ENCODE measurements around the gene P2RY12. TPM values are rescaled to one million over a fixed set of nuclear protein-coding genes. Genes with fewer than 3 reads are reported as not detected.

Gene P2RY12
- total RNA-seq, 2 donors from 2014 or later = 1.4 to 2.7 TPM

GRCh38 chr3:151315846-151316245, 68.7 kb downstream of the P2RY12 start:
- intact Hi-C loops (cut with DNase I) = no loop called here
- no peak for DNase-seq
- ATAC-seq = no peak

GRCh38 chr3:151315136-151315535, 69.4 kb downstream of the P2RY12 start:
- intact Hi-C loops (cut with DNase I) = no loop called here
- ATAC-seq (no peak), DNase-seq (no peak)

GRCh38 chr3:151314593-151314992, 70.0 kb downstream of the P2RY12 start:
- no peak for DNase-seq
- ATAC-seq = no peak
- intact Hi-C loops (cut with DNase I) = no loop called here

- no peak for ATAC-seq
- DNase-seq = no peak
- intact Hi-C loops (cut with DNase I) = no loop called here
Observed at GRCh38 chr3:151314137-151314536, 70.4 kb downstream of the P2RY12 start.

DNA sequence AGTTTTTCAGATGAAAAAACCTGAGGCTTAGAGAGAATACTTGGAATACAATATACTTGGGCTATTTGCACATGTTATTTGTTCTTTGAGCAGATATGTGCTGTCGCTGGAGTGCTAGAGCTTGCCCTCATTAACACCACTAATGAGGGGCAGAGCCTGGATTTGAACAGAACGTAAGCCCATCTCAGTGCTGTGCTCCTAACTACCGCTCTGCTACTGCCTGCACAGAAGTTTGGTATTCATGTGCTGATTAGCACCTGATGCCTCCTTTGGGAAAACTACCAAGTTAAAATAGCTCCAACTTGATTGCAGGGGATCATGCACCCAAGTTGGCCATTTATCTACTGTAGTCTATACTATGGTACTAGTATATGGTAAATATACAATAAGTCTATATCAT, 71.6 kb downstream of the P2RY12 start:
- intact Hi-C loops (cut with DNase I) = no loop called here
- ATAC-seq (no peak), DNase-seq (no peak)

DNA sequence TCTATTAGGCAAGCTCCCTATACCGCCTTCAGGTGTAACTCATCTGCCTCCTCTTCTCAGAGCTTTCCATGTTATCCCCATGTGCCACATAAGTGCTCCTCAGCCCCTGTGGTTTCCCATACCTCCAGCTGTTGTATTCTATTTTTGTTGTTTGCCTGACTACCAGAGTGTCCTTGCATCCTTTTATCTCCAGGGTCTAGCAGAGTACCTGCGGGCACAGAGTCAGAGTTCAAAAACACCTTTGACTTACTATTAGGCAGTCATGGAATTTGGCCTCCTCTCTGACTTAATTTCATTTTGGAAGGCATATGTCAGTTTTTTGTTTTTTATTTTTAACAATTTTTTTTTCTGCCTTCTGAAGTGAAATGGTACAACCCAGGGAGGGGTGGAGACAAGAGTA, 75.0 kb downstream of the P2RY12 start:
- no peak for DNase-seq
- no peak for ATAC-seq
- intact Hi-C loops (cut with DNase I) = no loop called here

DNA sequence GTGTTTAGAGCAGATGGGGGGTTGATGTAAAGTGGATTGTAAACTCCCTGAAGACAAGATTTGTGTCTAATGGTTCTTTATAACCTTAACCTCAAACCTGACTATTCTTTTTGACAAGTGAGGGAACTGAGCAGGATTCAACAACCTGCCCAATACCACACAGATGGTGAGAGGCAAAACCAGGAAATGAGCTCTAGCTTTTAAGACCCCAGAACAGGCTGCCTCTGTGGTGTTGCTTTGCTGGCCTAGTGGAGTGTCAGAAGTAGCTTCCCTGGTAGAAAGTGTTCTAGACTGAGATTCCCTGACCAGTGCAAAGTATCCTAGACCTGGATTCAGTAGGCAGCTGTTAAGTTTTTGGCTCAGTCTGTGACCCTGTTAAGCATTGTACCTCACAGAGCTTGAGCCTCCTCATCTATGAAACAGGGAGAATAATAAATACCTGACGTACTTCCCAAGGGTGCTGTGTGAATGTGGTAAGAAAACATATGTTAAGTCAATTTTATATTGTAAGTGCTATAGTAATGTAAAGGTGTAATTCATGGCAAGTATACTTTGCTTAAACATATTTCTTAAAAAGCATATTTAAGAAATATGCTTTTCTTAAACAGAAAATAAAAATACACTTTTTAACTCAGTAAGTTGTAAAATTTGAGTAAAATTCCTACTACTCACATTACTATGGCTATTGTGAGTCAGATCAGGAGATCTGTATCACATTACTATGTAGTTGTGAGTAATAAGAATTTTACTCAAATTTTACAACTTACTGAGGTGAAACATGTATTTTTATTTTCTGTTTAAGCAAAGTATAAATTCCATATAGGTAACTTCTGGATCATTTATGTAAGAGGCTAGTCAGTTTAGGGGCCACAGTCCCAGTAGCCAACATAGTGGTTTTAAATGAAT, 76.7 kb downstream of the P2RY12 start:
- intact Hi-C loops (cut with DNase I) = no loop called here

GRCh38 chr3:151307131-151307530, 77.4 kb downstream of the P2RY12 start:
- ATAC-seq = no peak
- intact Hi-C loops (cut with DNase I) = no loop called here

More for the DNA sequence above, 76.7 kb downstream of the P2RY12 start:
- DNase-seq (no peak), ATAC-seq (no peak)

GRCh38 chr3:151306168-151306810, 78.3 kb downstream of the P2RY12 start:
- intact Hi-C loops (cut with DNase I) = no loop called here
- ATAC-seq (no peak), DNase-seq (no peak)

More at GRCh38 chr3:151307131-151307530, 77.4 kb downstream of the P2RY12 start:
- DNase-seq = no peak

- intact Hi-C loops (cut with DNase I) = no loop called here
- DNase-seq (no peak), ATAC-seq (no peak)
Observed at GRCh38 chr3:151305775-151306151, 78.8 kb downstream of the P2RY12 start.

DNA sequence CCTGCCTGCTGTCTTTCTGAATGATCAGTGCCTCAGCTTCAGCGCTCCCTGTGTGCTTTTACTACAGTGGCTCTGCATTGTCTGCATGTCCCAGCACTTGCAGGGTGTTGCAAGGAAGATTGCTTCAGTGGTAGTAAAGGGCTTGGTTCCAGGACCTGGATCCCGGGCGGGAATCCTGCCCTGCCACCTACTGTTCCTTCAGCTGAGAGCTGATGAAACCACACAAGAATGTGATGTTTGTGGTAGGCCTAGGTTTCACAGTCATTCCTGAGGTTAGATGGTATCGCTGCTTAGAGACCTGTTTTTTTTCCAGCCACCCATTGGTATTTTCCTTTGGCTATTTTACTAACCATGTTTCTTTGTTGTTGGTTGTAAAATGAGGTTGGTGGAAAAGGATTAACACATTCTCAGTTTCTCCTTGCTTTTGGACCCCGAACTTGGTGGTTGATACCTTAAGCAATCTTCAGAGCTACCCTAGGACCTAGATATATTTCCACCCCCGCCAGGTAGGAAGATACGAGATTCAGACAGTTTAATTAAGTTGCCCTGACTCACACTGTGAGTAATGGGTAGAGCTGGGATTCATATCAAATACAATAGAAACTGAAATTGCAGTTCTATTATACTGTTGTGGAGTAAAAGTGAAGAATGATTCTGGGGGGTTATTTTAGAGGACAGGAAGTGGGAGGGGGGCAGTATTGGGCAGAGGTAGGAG, 79.3 kb downstream of the P2RY12 start:
- DNase-seq (no peak), ATAC-seq (peak; percentile 65 to 80)
- intact Hi-C loops (cut with DNase I) = no loop called here

DNA sequence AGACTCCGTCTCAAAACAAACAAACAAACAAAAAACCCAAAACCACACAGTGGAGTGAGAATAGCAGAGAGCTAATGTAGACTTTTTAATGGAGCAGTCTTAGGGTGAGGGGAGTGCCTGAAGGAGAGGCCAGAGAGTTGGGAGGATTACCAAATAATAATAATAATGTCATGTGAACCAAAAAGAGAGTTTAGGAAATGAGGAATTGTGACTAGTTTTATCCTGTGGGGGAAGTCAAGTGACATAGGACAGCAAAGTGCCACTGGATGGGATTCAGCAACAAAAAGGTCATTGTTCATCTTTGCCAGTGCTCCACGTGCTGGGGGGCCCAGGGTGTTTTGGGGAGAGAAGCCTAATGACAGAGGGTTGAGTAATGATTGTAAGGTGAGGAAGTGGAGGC, 80.8 kb downstream of the P2RY12 start:
- DNase-seq = no peak
- ATAC-seq = no peak
- intact Hi-C loops (cut with DNase I) = no loop called here

- no peak for ATAC-seq
- no peak for DNase-seq
Observed at GRCh38 chr3:151301787-151302186, 82.8 kb downstream of the P2RY12 start.

DNA sequence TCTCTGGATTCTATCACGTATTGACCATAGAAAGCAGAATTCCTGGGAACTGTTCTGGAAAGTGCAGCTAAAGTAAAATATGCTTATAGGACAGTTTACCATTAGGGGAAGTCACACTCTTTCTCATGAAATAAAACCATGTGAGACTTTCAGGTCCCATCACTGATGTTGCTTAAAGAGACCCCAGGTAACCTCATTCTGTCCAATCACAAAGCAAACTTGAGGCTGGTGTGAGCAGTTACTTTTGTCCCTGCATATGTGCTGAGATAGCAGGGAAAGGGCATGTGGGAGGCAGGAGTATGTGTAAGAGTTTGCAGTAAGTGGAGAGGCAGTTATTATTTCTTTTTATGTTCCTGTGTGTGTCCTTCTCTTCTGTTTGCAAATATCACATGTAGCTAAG, 84.0 kb downstream of the P2RY12 start:
- intact Hi-C loops (cut with DNase I) = no loop called here
- DNase-seq = no peak

More at GRCh38 chr3:151301787-151302186, 82.8 kb downstream of the P2RY12 start:
- intact Hi-C loops (cut with DNase I) = no loop called here

DNA sequence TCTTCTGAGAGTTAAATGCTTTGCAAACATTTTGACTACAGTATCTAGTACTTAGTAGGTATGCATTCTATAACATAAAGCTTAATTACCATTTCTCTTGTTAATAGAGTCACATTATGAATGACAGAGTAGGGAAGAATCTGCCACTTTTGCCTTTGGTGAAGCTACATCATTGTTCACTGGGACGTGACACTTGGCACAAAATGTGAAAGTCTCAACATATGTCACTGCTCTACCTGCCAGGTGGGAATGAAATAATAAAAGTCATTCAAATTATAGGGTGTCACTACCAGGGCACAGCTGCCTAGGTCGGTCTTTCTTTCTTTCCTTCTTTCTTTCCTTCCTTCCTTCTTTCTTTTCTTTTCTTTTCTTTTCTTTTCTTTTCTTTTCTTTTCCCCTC, 85.5 kb downstream of the P2RY12 start:
- no peak for ATAC-seq
- intact Hi-C loops (cut with DNase I) = no loop called here
- DNase-seq = no peak

More for the DNA sequence above, 84.0 kb downstream of the P2RY12 start:
- ATAC-seq = no peak

- no peak for DNase-seq
- intact Hi-C loops (cut with DNase I) = no loop called here
- ATAC-seq = no peak
Observed at GRCh38 chr3:151297429-151297828, 87.1 kb downstream of the P2RY12 start.

- intact Hi-C loops (cut with DNase I) = no loop called here
- no peak for ATAC-seq
- no peak for DNase-seq
Observed at GRCh38 chr3:151296226-151296625, 88.3 kb downstream of the P2RY12 start.

- no peak for DNase-seq
- intact Hi-C loops (cut with DNase I) = no loop called here
Observed at GRCh38 chr3:151293127-151293526, 91.4 kb downstream of the P2RY12 start.

DNA sequence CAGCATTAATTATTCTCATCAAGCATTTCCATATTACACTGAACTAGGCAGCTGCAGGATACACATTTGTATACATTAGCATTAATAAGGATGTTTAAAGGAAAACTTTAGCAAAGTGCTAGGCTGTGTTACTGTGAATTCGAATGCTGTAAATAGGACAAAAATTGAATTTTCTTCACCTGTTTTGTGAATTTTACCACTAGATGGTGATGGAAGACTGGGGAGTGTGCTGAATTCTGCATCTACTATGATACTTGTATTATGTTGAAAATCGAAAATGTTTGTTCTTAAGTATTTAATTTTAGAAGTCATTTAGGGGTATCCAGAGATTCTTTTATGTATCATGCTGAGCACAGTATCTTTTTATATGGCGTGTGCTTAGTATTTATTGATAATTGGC, 93.9 kb downstream of the P2RY12 start:
- ATAC-seq (no peak), DNase-seq (no peak)
- intact Hi-C loops (cut with DNase I) = no loop called here

More at GRCh38 chr3:151293127-151293526, 91.4 kb downstream of the P2RY12 start:
- ATAC-seq = no peak

- DNase-seq = no peak
- ATAC-seq = no peak
- intact Hi-C loops (cut with DNase I) = no loop called here
Observed at GRCh38 chr3:151289445-151289844, 95.1 kb downstream of the P2RY12 start.

Measured in left cardiac atrium (tissue), 4 donors.